K562 (cell line): Measurements from ENCODE around the gene HNRNPF. TPM values are rescaled to one million over a fixed set of nuclear protein-coding genes. Genes with fewer than 3 reads are reported as not detected.

ENCODE experiments used
- HNRNPL ChIP-seq: fragments of 200-400 bp; formaldehyde crosslinking; IDR thresholded peaks from 2 replicates; pipeline ENCODE4 v1.6.1; 2017; ENCODE audit warnings: low read depth, mild to moderate bottlenecking, low read length
- JUND ChIP-seq, 2 experiments: IDR thresholded peaks; 2 replicates in 1 of 2; 3 replicates in 1 of 2; pipeline ENCODE4 v1.6.1; 2011; ENCODE audit warnings: borderline replicate concordance in 2 of 2, low read depth in 2 of 2, low read length in 2 of 2, improper control_type of control experiment in 1 of 2, missing biosample characterization in 1 of 2, missing genetic modification characterization in 1 of 2, missing genetic modification reagents in 1 of 2
- MIER1 ChIP-seq: fragments of 450-650 bp; IDR thresholded peaks from 2 replicates; pipeline ENCODE4 v1.6.1; 2016; ENCODE audit warnings: antibody characterized with exemption, mild to moderate bottlenecking, low read depth
- NFATC3 ChIP-seq: fragments of 450-650 bp; IDR thresholded peaks from 2 replicates; pipeline ENCODE4 v1.6.1; 2017; ENCODE audit warnings: mild to moderate bottlenecking
- NRF1 ChIP-seq, 2 experiments: fragments of 450-650 bp; IDR thresholded peaks in 1 of 2; conservative IDR thresholded peaks in 1 of 2; 2 replicates each; pipeline ENCODE4 v1.6.1; 2014; ENCODE audit warnings: mild to moderate bottlenecking in 2 of 2
- PPARD ChIP-seq: fragments of 250-450 bp; sonication (Bioruptor Pico); IDR thresholded peaks from 2 replicates; pipeline ENCODE4 v1.8.0; 2022; ENCODE audit warnings: inconsistent platforms, mild to moderate bottlenecking, moderate library complexity
- TEAD1 ChIP-seq, 2 experiments: fragments of 450-650 bp in 1 of 2; sonication (generic) in 1 of 2; formaldehyde crosslinking; IDR thresholded peaks; 2 replicates each; pipeline versions ENCODE4 v1.4.0 to v1.8.0; 2020 to 2022; ENCODE audit warnings: mild to moderate bottlenecking in 2 of 2, missing genetic modification reagents in 1 of 2
- ZNF444 ChIP-seq: fragments of 250-450 bp; sonication (Bioruptor Pico); IDR thresholded peaks from 2 replicates; pipeline ENCODE4 v1.4.0; 2020; ENCODE audit warnings: mild to moderate bottlenecking, moderate library complexity
- ZNF76 ChIP-seq: fragments of 250-450 bp; sonication (Bioruptor Pico); IDR thresholded peaks from 2 replicates; pipeline ENCODE4 v1.4.0; 2020; ENCODE audit warnings: mild to moderate bottlenecking, moderate library complexity, borderline replicate concordance
- ZNF778 ChIP-seq: fragments of 450-650 bp; formaldehyde crosslinking; IDR thresholded peaks from 2 replicates; pipeline ENCODE4 v1.4.0; 2020; ENCODE audit warnings: mild to moderate bottlenecking, moderate library complexity
- polyA plus RNA-seq, 8 experiments: library from polyadenylated mRNA; depleted of rRNA in 4 of 8; stranded (reverse) in 5 of 8; unstranded in 3 of 8; fragments of >200 nt; fragmentation: Nextera tagmentation in 2 of 8; fragmentation: Illumina TruSeq in 1 of 8; extraction: Ambion mirVana in 2 of 8; extraction: Trizol in 1 of 8; gene quantifications; 2 replicates each; pipeline versions ENCODE4 v1.2.1 to v1.2.3, GENCODE V29; 2011 to 2014; ENCODE audit warnings: inconsistent platforms in 1 of 8, missing spikeins in 1 of 8
- total RNA-seq, 7 experiments: library from RNA; depleted of rRNA in 6 of 7; stranded (reverse); fragments of >200 nt in 6 of 7; fragmentation: Illumina TruSeq in 2 of 7; extraction: Trizol in 2 of 7; gene quantifications; 2 replicates each; pipeline versions ENCODE4 v1.2.1 to v1.2.3, GENCODE V29; 2011 to 2021; ENCODE audit warnings: low replicate concordance in 1 of 7
- TF ChIP-seq, protein P1 (sequence below): fragments of 250-450 bp; sonication (Bioruptor Pico); IDR thresholded peaks from 2 replicates; pipeline ENCODE4 v1.5.0; 2020; ENCODE audit warnings: mild to moderate bottlenecking
- TF ChIP-seq, protein P2 (sequence below): fragments of 250-450 bp; sonication (Bioruptor Pico); IDR thresholded peaks from 2 replicates; pipeline ENCODE4 v1.5.0; 2021
- TF ChIP-seq, protein P3 (sequence below), 2 experiments: fragments of 450-650 bp; IDR thresholded peaks; 2 replicates each; pipeline ENCODE4 v1.6.1; 2016; ENCODE audit warnings: mild to moderate bottlenecking in 2 of 2, borderline replicate concordance in 1 of 2, low read depth in 1 of 2, moderate library complexity in 1 of 2

HNRNPF gene
- total and polyA plus RNA-seq, 9 of the 15 experiments (the other 6 are each of a cell fraction or from before 2014, with no cell fraction given) = 192 to 489 (median 416) TPM

DNA sequence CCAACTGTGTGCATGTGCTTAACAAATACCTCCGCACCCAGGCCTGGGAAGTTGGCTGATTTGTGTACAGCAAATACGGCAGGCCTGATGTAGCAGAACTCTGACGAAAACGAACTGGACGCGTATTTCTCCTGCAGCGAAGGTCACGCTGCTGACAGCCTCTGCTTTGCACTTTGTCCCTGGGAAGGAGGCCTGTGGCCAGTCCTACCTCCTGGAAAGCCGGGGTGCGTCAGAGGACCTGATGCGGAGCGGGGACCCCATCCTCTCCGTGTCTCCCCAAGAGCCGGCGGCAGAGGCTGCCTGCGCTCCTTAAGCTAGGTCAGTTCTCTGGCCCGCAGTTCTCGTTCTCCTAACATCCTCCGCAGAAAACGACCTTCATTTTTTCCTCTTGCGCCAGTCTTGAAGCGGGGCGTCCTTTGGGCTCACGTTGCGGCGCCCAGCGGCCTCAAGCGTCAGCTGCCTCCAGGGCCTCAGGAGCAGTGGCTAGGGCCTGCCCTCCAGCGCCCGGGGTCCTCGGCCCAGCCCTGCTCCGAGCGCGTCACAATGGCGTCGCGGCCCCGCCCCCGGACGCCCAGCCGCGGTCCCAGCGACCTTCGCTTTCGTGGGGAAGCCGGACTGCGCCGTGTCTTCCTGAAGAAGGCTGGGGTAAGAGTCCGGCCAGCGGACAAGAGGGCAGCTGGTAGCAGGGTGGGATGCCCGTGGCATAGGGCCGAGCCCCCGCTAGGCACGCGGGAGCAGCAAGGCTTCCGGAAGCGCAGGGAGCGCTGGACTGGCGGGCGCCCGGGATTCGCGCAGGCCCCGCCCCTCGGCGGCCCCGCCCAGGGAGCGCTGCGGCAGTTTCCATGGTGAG, 27.5 kb upstream of the HNRNPF start, which contains the start of gene ZNF487 (continued):
- TF ChIP-seq NRF1 (conservative IDR thresholded peaks at IDR 0.05 in 1 of 2, IDR thresholded peaks at IDR 0.05 in 1 of 2) (peak; percentile 88 to 91), MIER1 (no peak), ZNF778 (CRISPR knock-in tag) (no peak), HNRNPL (peak; percentile 91), PPARD (CRISPR knock-in tag) (no peak), ZNF76 (CRISPR knock-in tag) (no peak), TEAD1 (CRISPR knock-in tag; IDR thresholded peaks at IDR 0.05) (peak in 1 of 2 experiments; percentile 66; a peak in 1 of 4 replicates), JUND (IDR thresholded peaks at IDR 0.05; ENCODE audit: borderline replicate concordance, low read depth, low read length) (peak; percentile 56; the same call in 1 of the 2 replicates), JUND (tag; IDR thresholded peaks at IDR 0.05; ENCODE audit: borderline replicate concordance, low read depth, low read length) (peak; percentile 61; the same call in 2 of the 3 replicates), NFATC3 (no peak), ZNF444 (no peak)
- TF ChIP-seq, protein P1, sequence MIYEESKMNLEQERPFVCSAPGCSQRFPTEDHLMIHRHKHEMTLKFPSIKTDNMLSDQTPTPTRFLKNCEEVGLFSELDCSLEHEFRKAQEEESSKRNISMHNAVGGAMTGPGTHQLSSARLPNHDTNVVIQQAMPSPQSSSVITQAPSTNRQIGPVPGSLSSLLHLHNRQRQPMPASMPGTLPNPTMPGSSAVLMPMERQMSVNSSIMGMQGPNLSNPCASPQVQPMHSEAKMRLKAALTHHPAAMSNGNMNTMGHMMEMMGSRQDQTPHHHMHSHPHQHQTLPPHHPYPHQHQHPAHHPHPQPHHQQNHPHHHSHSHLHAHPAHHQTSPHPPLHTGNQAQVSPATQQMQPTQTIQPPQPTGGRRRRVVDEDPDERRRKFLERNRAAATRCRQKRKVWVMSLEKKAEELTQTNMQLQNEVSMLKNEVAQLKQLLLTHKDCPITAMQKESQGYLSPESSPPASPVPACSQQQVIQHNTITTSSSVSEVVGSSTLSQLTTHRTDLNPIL (CRISPR knock-in tag) = no peak
- TF ChIP-seq, protein P2, sequence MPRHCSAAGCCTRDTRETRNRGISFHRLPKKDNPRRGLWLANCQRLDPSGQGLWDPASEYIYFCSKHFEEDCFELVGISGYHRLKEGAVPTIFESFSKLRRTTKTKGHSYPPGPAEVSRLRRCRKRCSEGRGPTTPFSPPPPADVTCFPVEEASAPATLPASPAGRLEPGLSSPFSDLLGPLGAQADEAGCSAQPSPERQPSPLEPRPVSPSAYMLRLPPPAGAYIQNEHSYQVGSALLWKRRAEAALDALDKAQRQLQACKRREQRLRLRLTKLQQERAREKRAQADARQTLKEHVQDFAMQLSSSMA (CRISPR knock-in tag) = peak; percentile 77
- TF ChIP-seq, protein P3, sequence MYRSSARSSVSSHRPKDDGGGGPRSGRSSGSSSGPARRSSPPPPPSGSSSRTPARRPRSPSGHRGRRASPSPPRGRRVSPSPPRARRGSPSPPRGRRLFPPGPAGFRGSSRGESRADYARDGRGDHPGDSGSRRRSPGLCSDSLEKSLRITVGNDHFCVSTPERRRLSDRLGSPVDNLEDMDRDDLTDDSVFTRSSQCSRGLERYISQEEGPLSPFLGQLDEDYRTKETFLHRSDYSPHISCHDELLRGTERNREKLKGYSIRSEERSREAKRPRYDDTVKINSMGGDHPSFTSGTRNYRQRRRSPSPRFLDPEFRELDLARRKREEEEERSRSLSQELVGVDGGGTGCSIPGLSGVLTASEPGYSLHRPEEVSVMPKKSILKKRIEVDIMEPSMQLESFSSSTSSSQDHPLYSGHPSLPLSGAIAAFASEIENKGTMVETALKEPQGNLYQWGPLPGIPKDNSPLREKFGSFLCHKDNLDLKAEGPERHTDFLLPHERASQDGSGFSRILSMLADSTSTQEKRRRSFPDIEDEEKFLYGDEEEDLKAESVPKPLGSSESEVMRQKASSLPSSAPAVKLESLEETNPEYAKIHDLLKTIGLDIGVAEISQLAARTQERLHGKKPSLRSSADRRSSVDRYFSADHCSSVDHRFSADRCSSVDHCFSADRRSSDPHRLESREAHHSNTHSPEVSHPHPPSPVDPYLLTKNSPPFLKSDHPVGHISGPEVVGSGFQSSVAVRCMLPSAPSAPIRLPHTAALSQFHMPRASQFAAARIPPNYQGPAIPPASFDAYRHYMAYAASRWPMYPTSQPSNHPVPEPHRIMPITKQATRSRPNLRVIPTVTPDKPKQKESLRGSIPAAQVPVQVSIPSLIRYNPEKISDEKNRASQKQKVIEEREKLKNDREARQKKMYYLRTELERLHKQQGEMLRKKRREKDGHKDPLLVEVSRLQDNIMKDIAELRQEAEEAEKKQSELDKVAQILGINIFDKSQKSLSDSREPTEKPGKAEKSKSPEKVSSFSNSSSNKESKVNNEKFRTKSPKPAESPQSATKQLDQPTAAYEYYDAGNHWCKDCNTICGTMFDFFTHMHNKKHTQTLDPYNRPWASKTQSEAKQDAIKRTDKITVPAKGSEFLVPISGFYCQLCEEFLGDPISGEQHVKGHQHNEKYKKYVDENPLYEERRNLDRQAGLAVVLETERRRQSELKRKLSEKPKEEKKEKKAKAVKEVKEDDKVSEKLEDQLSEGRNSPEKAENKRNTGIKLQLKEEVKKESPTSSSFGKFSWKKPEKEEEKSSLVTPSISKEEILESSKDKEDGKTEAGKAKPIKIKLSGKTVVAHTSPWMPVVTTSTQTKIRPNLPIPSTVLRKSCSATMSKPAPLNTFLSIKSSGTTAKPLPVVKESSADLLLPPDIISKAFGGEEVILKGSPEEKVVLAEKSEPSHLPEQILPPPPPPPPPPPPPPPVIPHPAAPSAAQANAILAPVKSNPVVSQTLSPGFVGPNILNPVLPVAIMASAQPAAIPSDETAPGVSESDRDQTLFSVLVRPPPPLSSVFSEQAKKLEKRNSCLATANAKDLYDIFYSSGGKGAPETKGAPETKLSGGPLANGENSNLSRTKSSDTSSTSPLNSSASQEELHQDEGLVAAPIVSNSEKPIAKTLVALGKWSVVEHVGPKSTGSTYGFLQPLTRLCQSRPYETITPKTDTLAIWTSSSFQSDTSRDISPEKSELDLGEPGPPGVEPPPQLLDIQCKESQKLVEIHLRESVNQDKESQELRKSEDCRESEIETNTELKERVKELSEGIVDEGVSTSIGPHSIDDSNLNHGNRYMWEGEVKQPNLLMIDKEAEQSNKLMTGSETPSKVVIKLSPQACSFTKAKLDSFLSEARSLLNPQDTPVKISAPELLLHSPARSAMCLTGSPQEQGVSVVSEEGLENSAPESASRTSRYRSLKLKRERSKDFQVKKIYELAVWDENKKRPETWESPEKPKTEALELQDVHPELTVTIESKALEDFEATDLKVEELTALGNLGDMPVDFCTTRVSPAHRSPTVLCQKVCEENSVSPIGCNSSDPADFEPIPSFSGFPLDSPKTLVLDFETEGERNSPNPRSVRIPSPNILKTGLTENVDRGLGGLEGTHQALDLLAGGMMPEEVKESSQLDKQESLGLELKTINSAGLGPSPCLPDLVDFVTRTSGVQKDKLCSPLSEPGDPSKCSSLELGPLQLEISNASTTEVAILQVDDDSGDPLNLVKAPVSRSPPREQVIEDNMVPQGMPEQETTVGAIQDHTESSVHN (IDR thresholded peaks at IDR 0.05; ENCODE audit: borderline replicate concordance in 1 of 2, low read depth in 1 of 2) = no peak
